D721Med (cell line): ENCODE measurements around the gene GNAL.
"Not testable (repeated sequence)": the region's sequence is repeated elsewhere in the genome, so short reads cannot be mapped to it uniquely, and the experiment has no call there.

Source experiments
- DNase-seq: peaks from one replicate; pipeline ENCODE4 v3.0.0; 2011; ENCODE audit warnings: low spot score; ENCODE audit not compliant: insufficient read length
- FAIRE-seq: peaks from 2 replicates; lab custom pipeline; 2011; peaks lifted over from hg19 to GRCh38; lab: Jason Lieb, UNC
- CTCF ChIP-seq: IDR thresholded peaks from 2 replicates; pipeline ENCODE4 v1.5.1; 2012; ENCODE audit warnings: mild to moderate bottlenecking, control low read depth; ENCODE audit not compliant: insufficient read depth; ENCODE audit errors: missing control alignments

GNAL gene

GRCh38 chr18:11700876-11701275 is 11.8 kb downstream of the GNAL start:
- DNase-seq, result no peak
- no peak for FAIRE-seq

GRCh38 chr18:11710578-11710977 is 21.5 kb downstream of the GNAL start:
- no peak for FAIRE-seq
- TF ChIP-seq CTCF, result no peak

More at GRCh38 chr18:11700876-11701275, 11.8 kb downstream of the GNAL start:
- no peak for TF ChIP-seq CTCF

GRCh38 chr18:11713756-11714155 is 24.7 kb downstream of the GNAL start:
- no peak for TF ChIP-seq CTCF
- FAIRE-seq (no peak), DNase-seq (no peak)

More at GRCh38 chr18:11710578-11710977, 21.5 kb downstream of the GNAL start:
- DNase-seq, result no peak

GRCh38 chr18:11714244-11714918 is 25.3 kb downstream of the GNAL start:
- FAIRE-seq (no peak), DNase-seq (no peak)
- no peak for TF ChIP-seq CTCF

- DNase-seq, FAIRE-seq: not testable (repeated sequence)
Measured at GRCh38 chr18:11716767-11717315, 27.8 kb downstream of the GNAL start.

- FAIRE-seq (no peak), DNase-seq (no peak)
- no peak for TF ChIP-seq CTCF
Measured at GRCh38 chr18:11719050-11719449, 30.0 kb downstream of the GNAL start.

- no peak for TF ChIP-seq CTCF
- FAIRE-seq, result no peak
- DNase-seq, result no peak
Measured at GRCh38 chr18:11719621-11720020, 30.6 kb downstream of the GNAL start.
